ENCODE measurements around the gene NOTCH3. TPM values are rescaled to one million over a fixed set of nuclear protein-coding genes. Genes with fewer than 3 reads are reported as not detected.
A peak's percentile ranks its signal among the peaks of the same experiment; 100 is the strongest.

NOTCH3 gene
- total and polyA plus RNA-seq, 2 of the 8 experiments (the other 6 are each of a cell fraction or from before 2014, with no cell fraction given): 37.5 to 107 TPM

DNA sequence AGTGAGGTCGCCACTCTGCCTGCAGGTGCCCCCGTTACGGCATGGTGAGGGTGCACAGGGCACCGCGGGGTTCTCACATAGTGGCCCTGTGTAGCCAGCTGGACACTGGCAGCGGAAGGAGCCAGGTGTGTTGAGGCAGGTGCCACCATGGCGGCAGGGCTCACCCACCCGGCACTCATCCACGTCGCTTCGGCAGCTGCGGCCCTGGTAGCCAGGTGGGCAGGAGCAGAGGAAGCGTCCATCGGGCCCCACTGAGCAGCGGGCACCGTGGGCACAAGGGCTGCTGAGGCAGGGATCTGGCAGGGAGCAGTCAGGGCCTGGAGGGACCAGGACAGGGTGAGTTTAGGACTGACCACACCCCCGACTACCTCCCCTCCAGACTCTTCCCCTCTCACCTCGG is 8.8 kb downstream of the NOTCH3 start:
- Histone ChIP-seq H3K56ac (replicated peaks; ENCODE audit: insufficient read length, low read depth, low read length) (no peak overlapping the region), H2BK12ac (ENCODE audit: low read depth, low read length) (no peak overlapping the region), H3K4ac (replicated peaks; ENCODE audit: insufficient read length, low read depth, low read length) (no peak overlapping the region), H4K20me1 (replicated peaks in 1 of 2; ENCODE audit: control insufficient read depth in 1 of 2, insufficient read depth in 2 of 2, low read length in 2 of 2) (peaks cover 6 to 32% of the 10 kb centered on the region in 2 experiments), H2AFZ (ENCODE audit: low read length) (no peak overlapping the region), H3K27ac (ENCODE audit: low read depth, low read length) (no peak overlapping the region), H3K9ac (replicated peaks in 1 of 4; ENCODE audit: extremely low read depth in 1 of 4, low read depth in 3 of 4, low read length in 3 of 4) (no peak overlapping the region), H2BK15ac (ENCODE audit: low read length) (no peak overlapping the region), H3K4me1 (replicated peaks in 1 of 4; ENCODE audit: control insufficient read depth in 3 of 4, insufficient read depth in 4 of 4, low read length in 3 of 4) (peaks cover 0 to 6% (median 4%) of the 10 kb centered on the region in 4 experiments; a peak in 5 of 7 replicates), H3K79me1 (ENCODE audit: low read depth, low read length) (peaks cover 4% of the 10 kb centered on the region; the same call in 1 of the 2 replicates), H3K14ac (ENCODE audit: insufficient read length) (no peak overlapping the region), H3K4me2 (ENCODE audit: insufficient read depth in 1 of 2, low read depth in 2 of 2, low read length in 2 of 2) (no peak overlapping the region), H3K79me2 (ENCODE audit: control insufficient read depth in 1 of 2, insufficient read depth in 2 of 2, low read length in 2 of 2) (peaks cover 3 to 28% of the 10 kb centered on the region in 2 experiments; a peak in 2 of 4 replicates), H4K91ac (replicated peaks; ENCODE audit: insufficient read length, low read length) (no peak overlapping the region), H2BK5ac (ENCODE audit: low read depth, low read length) (no peak overlapping the region), H2AK5ac (ENCODE audit: low read depth, low read length) (no peak overlapping the region), H3K23me2 (ENCODE audit: low read depth, low read length) (peaks cover 3% of the 10 kb centered on the region), H2BK120ac (replicated peaks; ENCODE audit: low read depth, low read length) (no peak overlapping the region), H4K8ac (ENCODE audit: extremely low read depth, insufficient read depth, low read length) (peak overlapping the region; percentile 57; the same call in 1 of the 2 replicates), H3K36me3 (ENCODE audit: control insufficient read depth in 2 of 4, insufficient read depth in 4 of 4, low read length in 3 of 4) (peaks cover 10 to 56% (median 38%) of the 10 kb centered on the region in 4 experiments; a peak in 7 of 8 replicates), H3K27me3 (replicated peaks in 1 of 4; ENCODE audit: control insufficient read depth in 3 of 4, extremely low read depth in 1 of 4, insufficient read depth in 3 of 4, low read length in 3 of 4) (no peaks in the 10 kb centered on the region), H2BK20ac (ENCODE audit: low read length) (no peak overlapping the region), H4K5ac (ENCODE audit: insufficient read length, low read depth, low read length) (no peak overlapping the region), H3K4me3 (ENCODE audit: extremely low read depth in 1 of 4, insufficient read depth in 2 of 4, low read depth in 3 of 4, low read length in 4 of 4) (no peak overlapping the region), H3K23ac (ENCODE audit: insufficient read length) (no peak overlapping the region), H3K18ac (ENCODE audit: extremely low read depth, low read length) (no peak overlapping the region), H3K9me3 (ENCODE audit: insufficient read depth in 2 of 2, low read depth in 1 of 2, low read length in 1 of 2) (no peaks in the 10 kb centered on the region)
- CTCF ChIA-PET (ENCODE audit: partially characterized antibody): interaction anchor here (0.8 to 1.2 kb wide), 2 partner anchors 7 to 11 kb away, joined by 3 read pairs; no protein-coding TSS in a partner anchor
- 91% methylated on average over 17 of the region's 18 CpGs; no CpG with 5 or more reads in 1 of the 2 experiments for WGBS, 2 experiments (ENCODE audit: extremely low coverage in 1 of 2, insufficient coverage in 1 of 2, insufficient read length in 1 of 2, insufficient replicate concordance in 2 of 2, low coverage in 1 of 2, low lambda C conversion rate in 2 of 2, missing lambda C conversion rate in 1 of 2)
- FAIRE-seq (no peak), DNase-seq (ENCODE audit: low read depth in 1 of 2, low spot score in 2 of 2) (no peak)
- POLR2A ChIA-PET (ENCODE audit: partially characterized antibody): interaction anchor here (0.5 to 1.2 kb wide), 2 partner anchors 13 to 48 kb away, joined by 3 read pairs; no protein-coding TSS in a partner anchor
- no peak for TF ChIP-seq KDM4A (IDR thresholded peaks at IDR 0.05; ENCODE audit: low read depth, low read length, severe bottlenecking)
- TF ChIP-seq NANOG (IDR thresholded peaks at IDR 0.05; ENCODE audit: insufficient read depth, low read depth, low read length, poor library complexity, severe bottlenecking): no peak
- no peak for TF ChIP-seq RXRA (IDR thresholded peaks at IDR 0.05; ENCODE audit: insufficient read depth, low read depth, low read length)
- TF ChIP-seq EZH2 (IDR thresholded peaks at IDR 0.05; ENCODE audit: low read depth, low read length, severe bottlenecking): no peak
- TF ChIP-seq ASH2L (IDR thresholded peaks at IDR 0.05; ENCODE audit: low read length): no peak
- no peak for TF ChIP-seq POLR2A (IDR thresholded peaks at IDR 0.05; ENCODE audit: control extremely low read depth in 1 of 2, low read depth in 2 of 2, low read length in 2 of 2)
- TF ChIP-seq POU5F1 (IDR thresholded peaks at IDR 0.05; ENCODE audit: low read depth, low read length): no peak
- TF ChIP-seq CTBP2 (IDR thresholded peaks at IDR 0.05; ENCODE audit: borderline replicate concordance, insufficient read depth, insufficient read length, low read length): no peak
- TF ChIP-seq EGR1 (IDR thresholded peaks at IDR 0.05; ENCODE audit: borderline replicate concordance, low read depth, low read length): no peak
- TF ChIP-seq SIRT6 (IDR thresholded peaks at IDR 0.05; ENCODE audit: low read length): no peak
- no peak for TF ChIP-seq EP300 (IDR thresholded peaks at IDR 0.05; ENCODE audit: borderline replicate concordance in 1 of 2, low read depth in 2 of 2, low read length in 2 of 2)
- no peak for TF ChIP-seq SUZ12 (IDR thresholded peaks at IDR 0.05; ENCODE audit: low read length)
- TF ChIP-seq SP1 (IDR thresholded peaks at IDR 0.05; ENCODE audit: low read depth, low read length): no peak

Measured in H1 (cell line).